Measurements from ENCODE around the gene PRPF40B.
"Not testable (repeated sequence)": the region's sequence is repeated elsewhere in the genome, so short reads cannot be mapped to it uniquely, and the experiment has no call there.

Gene PRPF40B

GRCh38 chr12:49588721-49589516, 34.4 kb upstream of the PRPF40B start:
- no peak overlapping the region for H3K4me3 Mint-ChIP-seq
- H3K9me3 Mint-ChIP-seq, result no peaks in the 10 kb centered on the region
- H3K27me3 Mint-ChIP-seq, result no peaks in the 10 kb centered on the region
- no peaks in the 10 kb centered on the region for H3K4me1 Mint-ChIP-seq
- H3K36me3 Mint-ChIP-seq (ENCODE audit: low read depth), result peaks cover 18% of the 10 kb centered on the region
- ATAC-seq, result no peak
- no peak overlapping the region for H3K27ac Mint-ChIP-seq
- no peak for DNase-seq

- no peak for DNase-seq
- Mint-ChIP-seq H3K4me1 (peaks cover 3% of the 10 kb centered on the region), H3K27me3 (no peaks in the 10 kb centered on the region), H3K36me3 (ENCODE audit: low read depth) (no peaks in the 10 kb centered on the region), H3K9me3 (no peaks in the 10 kb centered on the region), H3K4me3 (no peak overlapping the region), H3K27ac (no peak overlapping the region)
- ATAC-seq, result no peak
These were observed 24.8 kb upstream of the PRPF40B start for GRCh38 chr12:49598527-49598926.

- Mint-ChIP-seq H3K27ac (no peak overlapping the region), H3K4me1 (peaks cover 3% of the 10 kb centered on the region), H3K36me3 (ENCODE audit: low read depth) (no peaks in the 10 kb centered on the region), H3K9me3 (no peaks in the 10 kb centered on the region), H3K4me3 (no peak overlapping the region), H3K27me3 (no peaks in the 10 kb centered on the region)
- ATAC-seq, result no peak
- no peak for DNase-seq
These were observed 23.4 kb upstream of the PRPF40B start for GRCh38 chr12:49599961-49600360.

GRCh38 chr12:49603721-49604120, 19.6 kb upstream of the PRPF40B start:
- Mint-ChIP-seq H3K4me1 (no peaks in the 10 kb centered on the region), H3K27ac (no peak overlapping the region), H3K4me3 (no peak overlapping the region), H3K36me3 (ENCODE audit: low read depth) (no peaks in the 10 kb centered on the region), H3K9me3 (no peaks in the 10 kb centered on the region), H3K27me3 (no peaks in the 10 kb centered on the region)
- DNase-seq (no peak), ATAC-seq (no peak)

GRCh38 chr12:49604856-49605255, 18.5 kb upstream of the PRPF40B start:
- H3K4me3 Mint-ChIP-seq, result no peak overlapping the region
- ATAC-seq (no peak), DNase-seq (no peak)
- no peak overlapping the region for H3K27ac Mint-ChIP-seq
- no peaks in the 10 kb centered on the region for H3K9me3 Mint-ChIP-seq
- H3K4me1 Mint-ChIP-seq, result no peaks in the 10 kb centered on the region
- no peaks in the 10 kb centered on the region for H3K36me3 Mint-ChIP-seq (ENCODE audit: low read depth)
- H3K27me3 Mint-ChIP-seq, result peaks cover under 1% of the 10 kb centered on the region

GRCh38 chr12:49605539-49605938, 17.8 kb upstream of the PRPF40B start, which contains the start of gene FAM186B:
FAM186B (minus strand) TSS chr12:49605639; CDS start chr12:49605477, 162 bp downstream.
- not testable (repeated sequence) for H3K27ac Mint-ChIP-seq; ATAC-seq; DNase-seq; H3K27me3 Mint-ChIP-seq; H3K4me1 Mint-ChIP-seq; H3K36me3 Mint-ChIP-seq (ENCODE audit: low read depth); H3K4me3 Mint-ChIP-seq; H3K9me3 Mint-ChIP-seq

GRCh38 chr12:49609059-49609874, 14.1 kb upstream of the PRPF40B start:
- Mint-ChIP-seq H3K27ac (no peak overlapping the region), H3K4me1 (peaks cover 3% of the 10 kb centered on the region), H3K27me3 (peaks cover 10% of the 10 kb centered on the region), H3K36me3 (ENCODE audit: low read depth) (peaks cover 4% of the 10 kb centered on the region), H3K4me3 (no peak overlapping the region), H3K9me3 (peaks cover 5% of the 10 kb centered on the region)
- no peak for ATAC-seq
- no peak for DNase-seq

GRCh38 chr12:49609875-49610154, 13.5 kb upstream of the PRPF40B start:
- peaks cover 5% of the 10 kb centered on the region for H3K9me3 Mint-ChIP-seq
- DNase-seq (no peak), ATAC-seq (no peak)
- no peak overlapping the region for H3K27ac Mint-ChIP-seq
- H3K27me3 Mint-ChIP-seq, result peaks cover 10% of the 10 kb centered on the region
- H3K4me1 Mint-ChIP-seq, result peaks cover 3% of the 10 kb centered on the region
- peaks cover 4% of the 10 kb centered on the region for H3K36me3 Mint-ChIP-seq (ENCODE audit: low read depth)
- no peak overlapping the region for H3K4me3 Mint-ChIP-seq

- not testable (repeated sequence) for H3K4me3 Mint-ChIP-seq; H3K36me3 Mint-ChIP-seq (ENCODE audit: low read depth); H3K4me1 Mint-ChIP-seq; H3K9me3 Mint-ChIP-seq; H3K27ac Mint-ChIP-seq; DNase-seq; ATAC-seq
- peaks cover 12% of the 10 kb centered on the region for H3K27me3 Mint-ChIP-seq
These were observed 12.6 kb upstream of the PRPF40B start for GRCh38 chr12:49610785-49611184.

GRCh38 chr12:49612210-49612609, 11.2 kb upstream of the PRPF40B start:
- H3K9me3 Mint-ChIP-seq, result peaks cover 5% of the 10 kb centered on the region
- peaks cover 12% of the 10 kb centered on the region for H3K27me3 Mint-ChIP-seq
- no peak overlapping the region for H3K4me3 Mint-ChIP-seq
- H3K36me3 Mint-ChIP-seq (ENCODE audit: low read depth), result peaks cover 4% of the 10 kb centered on the region
- H3K27ac Mint-ChIP-seq, result no peak overlapping the region
- no peak for DNase-seq
- peaks cover 12% of the 10 kb centered on the region for H3K4me1 Mint-ChIP-seq
- ATAC-seq, result no peak

- no peaks in the 10 kb centered on the region for H3K9me3 Mint-ChIP-seq
- no peak overlapping the region for H3K4me3 Mint-ChIP-seq
- peaks cover 15% of the 10 kb centered on the region for H3K4me1 Mint-ChIP-seq
- no peak overlapping the region for H3K27ac Mint-ChIP-seq
- no peak for ATAC-seq
- no peaks in the 10 kb centered on the region for H3K36me3 Mint-ChIP-seq (ENCODE audit: low read depth)
- no peak for DNase-seq
- peaks cover 25% of the 10 kb centered on the region for H3K27me3 Mint-ChIP-seq
These were observed 7.6 kb upstream of the PRPF40B start for GRCh38 chr12:49615725-49616124.

GRCh38 chr12:49616533-49617219, 6.7 kb upstream of the PRPF40B start:
- DNase-seq (no peak), ATAC-seq (no peak)
- no peaks in the 10 kb centered on the region for H3K36me3 Mint-ChIP-seq (ENCODE audit: low read depth)
- H3K4me3 Mint-ChIP-seq, result no peak overlapping the region
- peaks cover 23% of the 10 kb centered on the region for H3K4me1 Mint-ChIP-seq
- no peak overlapping the region for H3K27ac Mint-ChIP-seq
- H3K27me3 Mint-ChIP-seq, result peaks cover 29% of the 10 kb centered on the region
- H3K9me3 Mint-ChIP-seq, result no peaks in the 10 kb centered on the region

GRCh38 chr12:49618576-49618975, 4.8 kb upstream of the PRPF40B start:
- peaks cover 33% of the 10 kb centered on the region for H3K4me1 Mint-ChIP-seq
- H3K27ac Mint-ChIP-seq, result no peak overlapping the region
- no peaks in the 10 kb centered on the region for H3K36me3 Mint-ChIP-seq (ENCODE audit: low read depth)
- no peak for ATAC-seq
- no peaks in the 10 kb centered on the region for H3K9me3 Mint-ChIP-seq
- peaks cover 23% of the 10 kb centered on the region for H3K27me3 Mint-ChIP-seq
- no peak for DNase-seq
- no peak overlapping the region for H3K4me3 Mint-ChIP-seq

GRCh38 chr12:49619286-49619685, 4.1 kb upstream of the PRPF40B start:
- Mint-ChIP-seq H3K27me3 (peaks cover 25% of the 10 kb centered on the region), H3K36me3 (ENCODE audit: low read depth) (no peaks in the 10 kb centered on the region), H3K4me1 (peaks cover 39% of the 10 kb centered on the region), H3K4me3 (no peak overlapping the region), H3K27ac (no peak overlapping the region), H3K9me3 (no peaks in the 10 kb centered on the region)
- ATAC-seq (no peak), DNase-seq (no peak)
